NCI-H1105 treated with DMSO at 0.1 percent for 48 hours (cell line): ENCODE measurements around the gene GAMT.
A peak's percentile ranks its signal among the peaks of the same experiment; 100 is the strongest.

Source experiments
- DNase-seq: peaks from one replicate; lab custom pipeline; 2025; lab: John Stamatoyannopoulos, UW

The GAMT gene

DNA sequence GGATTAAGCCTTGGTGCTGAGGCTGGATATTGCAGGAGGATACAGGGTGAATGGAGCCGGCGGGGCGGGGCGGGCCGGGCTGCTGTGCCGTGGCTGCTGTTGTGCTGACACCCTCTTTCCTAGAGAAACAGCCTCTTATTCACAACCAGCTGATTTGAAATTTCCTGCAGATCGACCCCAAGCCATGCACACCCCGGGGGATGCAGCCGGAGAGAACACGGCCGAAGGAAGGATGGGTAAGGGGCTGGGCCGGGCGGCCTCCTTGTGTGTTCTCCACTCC, 17.1 kb upstream of the GAMT start:
- DNase-seq, result no peak

DNA sequence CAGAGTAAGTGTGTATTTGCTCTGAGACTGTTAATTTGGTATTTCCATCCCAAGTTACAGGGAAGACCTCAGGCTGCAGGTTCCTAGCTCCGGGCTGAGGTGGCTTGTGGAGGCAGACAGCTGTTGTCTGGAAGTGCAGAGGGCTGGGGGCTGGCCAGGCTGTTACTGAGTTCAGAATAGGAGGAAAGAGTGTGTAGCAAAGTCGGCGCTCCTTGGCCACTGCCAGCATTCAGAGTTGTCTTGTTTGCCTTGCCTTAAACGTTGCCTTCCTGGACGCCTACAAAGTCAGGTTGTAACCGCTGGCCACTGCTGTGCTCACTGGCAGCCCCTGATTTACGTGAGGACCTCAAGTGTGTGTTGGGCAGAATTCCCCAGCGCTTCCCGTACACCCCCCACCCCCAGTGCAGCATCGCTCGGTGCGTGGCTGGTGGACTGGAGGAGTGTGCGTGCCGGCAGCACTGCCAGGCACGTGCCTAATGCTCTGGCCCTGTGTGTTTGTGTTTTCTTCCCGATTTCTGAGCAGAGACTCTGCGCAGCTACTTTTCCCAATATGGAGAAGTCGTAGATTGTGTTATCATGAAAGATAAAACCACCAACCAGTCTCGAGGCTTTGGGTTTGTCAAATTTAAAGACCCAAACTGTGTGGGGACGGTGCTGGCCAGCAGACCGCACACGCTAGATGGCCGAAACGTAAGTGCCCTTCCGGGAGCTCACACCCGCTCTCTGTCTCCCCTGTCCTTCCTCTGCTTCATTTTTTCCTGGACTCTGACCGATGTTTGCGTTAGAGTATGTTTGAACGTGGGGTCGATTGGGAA, 16.5 kb upstream of the GAMT start:
- DNase-seq, result no peak

DNA sequence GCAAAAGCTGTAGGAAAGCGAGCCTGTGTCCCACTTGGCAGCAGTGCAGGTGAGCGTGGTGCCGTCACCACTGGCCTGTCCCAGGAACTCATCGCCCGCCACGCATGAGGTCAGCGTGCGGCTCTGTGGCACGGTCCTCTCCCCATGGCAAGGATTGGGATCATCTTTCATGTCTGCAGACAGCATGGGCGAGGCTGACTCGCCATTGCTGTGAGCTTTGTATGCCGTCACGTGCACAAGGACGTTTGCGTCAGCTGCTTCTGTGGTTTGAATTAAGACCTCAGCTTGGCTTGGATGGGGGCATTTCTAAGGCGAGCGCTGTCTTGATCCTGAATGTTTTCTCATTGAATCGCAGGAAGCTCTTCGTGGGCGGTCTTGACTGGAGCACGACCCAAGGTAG, 15.8 kb upstream of the GAMT start:
- DNase-seq, result no peak

DNA sequence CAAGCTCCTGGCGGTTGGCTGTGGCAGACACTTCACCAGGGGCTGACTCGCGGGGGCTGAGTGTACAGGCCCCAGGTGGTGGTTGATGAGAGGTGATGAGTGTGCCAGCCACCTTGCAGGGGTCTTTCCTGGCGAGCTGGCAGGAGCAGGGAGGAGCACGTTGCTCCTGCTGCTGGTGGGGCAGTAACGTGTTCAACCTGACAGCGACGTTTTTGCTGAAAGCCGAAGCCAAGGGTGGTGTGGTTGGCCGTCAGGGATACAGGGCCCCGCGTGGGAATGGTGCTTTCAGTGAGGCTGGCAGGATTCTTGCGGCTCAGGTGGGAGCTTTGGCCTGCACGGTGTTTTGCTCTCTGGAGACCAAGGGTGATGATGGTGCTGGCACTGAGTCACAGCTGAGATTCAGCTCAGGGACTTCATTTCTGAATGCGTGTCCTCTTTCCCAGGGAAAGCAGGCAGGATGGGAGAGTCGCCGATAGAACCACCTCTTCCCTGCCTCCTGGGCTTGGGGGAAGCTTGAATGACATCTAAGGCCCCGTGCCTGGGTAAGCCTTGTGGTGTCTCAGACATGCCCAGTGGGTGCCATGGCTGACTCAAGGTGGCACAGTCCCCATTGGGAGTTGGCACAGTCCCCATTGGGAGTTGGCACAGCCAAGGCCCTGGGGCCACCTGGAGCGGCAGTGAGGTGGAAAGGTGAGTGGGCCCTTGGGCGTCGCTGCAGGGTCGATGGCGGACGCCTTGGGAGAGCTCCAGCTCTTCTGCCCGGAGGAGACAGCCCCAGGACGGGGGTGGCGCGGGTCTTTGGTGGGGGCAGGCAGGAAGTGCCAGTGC, 14.9 kb upstream of the GAMT start:
- DNase-seq, result no peak

DNA sequence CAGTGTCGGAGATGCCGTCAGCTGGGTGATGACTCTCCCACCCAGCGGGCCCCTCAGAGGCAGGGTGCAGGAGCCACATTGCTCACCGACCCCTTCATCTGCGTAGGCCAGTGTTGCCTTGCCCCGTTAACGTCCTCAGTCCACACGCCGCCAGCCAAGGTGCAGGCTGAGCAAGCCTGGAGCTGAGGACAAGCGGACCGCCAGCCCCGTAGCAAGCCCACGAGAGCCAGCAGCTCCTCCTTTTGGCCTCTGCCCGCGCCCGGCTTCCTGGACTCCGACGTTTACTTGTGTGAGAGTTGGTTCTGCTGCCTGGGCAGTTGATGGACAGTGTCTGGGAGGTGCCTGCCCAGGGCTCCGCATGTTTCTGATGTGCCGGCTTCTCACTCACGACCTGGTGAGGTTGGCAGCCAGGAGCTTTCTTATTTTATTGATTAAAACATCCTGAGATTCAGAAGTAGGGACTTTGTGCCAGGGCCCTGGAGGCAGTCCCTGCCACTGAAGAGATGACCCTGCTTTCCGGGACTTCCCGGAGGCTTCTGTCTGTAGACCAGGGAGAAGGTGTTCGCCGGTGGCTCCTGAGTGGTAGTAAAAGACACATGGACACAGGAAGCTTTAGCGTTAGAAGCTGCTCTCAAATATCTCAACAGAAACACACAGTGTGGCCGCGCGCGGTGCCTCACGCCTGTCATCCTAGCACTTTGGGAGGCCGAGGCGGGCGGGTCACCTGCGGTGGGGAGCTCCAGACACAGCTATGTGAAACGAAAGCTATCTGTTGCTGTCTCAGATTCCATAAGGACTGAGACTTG, 11.9 kb upstream of the GAMT start:
- DNase-seq, result no peak

DNA sequence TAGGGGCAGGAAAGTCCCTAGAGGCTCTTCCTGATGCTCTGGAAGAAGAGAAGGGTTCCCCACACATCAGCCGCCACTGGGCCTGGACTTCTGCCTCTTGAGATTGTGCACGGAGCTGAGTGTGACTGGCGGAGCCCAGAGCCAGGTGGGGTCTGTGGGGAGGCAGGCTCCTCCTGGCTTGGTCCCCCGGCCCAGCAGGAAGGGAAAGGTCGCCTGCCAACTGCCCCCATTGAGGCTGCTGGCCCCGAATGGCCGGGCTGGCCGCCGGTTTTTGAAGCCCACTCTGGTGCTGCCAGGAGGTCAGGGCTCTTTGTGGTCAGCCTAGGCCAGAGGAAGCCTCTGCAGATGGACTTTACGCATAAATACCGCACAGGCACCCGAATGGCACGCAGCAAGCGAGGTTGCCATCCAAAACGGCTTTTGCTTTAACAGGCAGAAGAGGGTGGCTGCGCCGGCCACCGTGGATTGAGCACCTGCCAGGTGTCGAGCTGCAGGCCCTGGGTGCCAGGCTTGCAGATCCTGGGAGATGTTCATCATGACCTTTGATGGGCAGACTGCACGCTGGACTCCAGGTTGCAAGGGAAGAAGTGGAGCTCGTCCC, 11.1 kb upstream of the GAMT start:
- DNase-seq, result no peak

DNA sequence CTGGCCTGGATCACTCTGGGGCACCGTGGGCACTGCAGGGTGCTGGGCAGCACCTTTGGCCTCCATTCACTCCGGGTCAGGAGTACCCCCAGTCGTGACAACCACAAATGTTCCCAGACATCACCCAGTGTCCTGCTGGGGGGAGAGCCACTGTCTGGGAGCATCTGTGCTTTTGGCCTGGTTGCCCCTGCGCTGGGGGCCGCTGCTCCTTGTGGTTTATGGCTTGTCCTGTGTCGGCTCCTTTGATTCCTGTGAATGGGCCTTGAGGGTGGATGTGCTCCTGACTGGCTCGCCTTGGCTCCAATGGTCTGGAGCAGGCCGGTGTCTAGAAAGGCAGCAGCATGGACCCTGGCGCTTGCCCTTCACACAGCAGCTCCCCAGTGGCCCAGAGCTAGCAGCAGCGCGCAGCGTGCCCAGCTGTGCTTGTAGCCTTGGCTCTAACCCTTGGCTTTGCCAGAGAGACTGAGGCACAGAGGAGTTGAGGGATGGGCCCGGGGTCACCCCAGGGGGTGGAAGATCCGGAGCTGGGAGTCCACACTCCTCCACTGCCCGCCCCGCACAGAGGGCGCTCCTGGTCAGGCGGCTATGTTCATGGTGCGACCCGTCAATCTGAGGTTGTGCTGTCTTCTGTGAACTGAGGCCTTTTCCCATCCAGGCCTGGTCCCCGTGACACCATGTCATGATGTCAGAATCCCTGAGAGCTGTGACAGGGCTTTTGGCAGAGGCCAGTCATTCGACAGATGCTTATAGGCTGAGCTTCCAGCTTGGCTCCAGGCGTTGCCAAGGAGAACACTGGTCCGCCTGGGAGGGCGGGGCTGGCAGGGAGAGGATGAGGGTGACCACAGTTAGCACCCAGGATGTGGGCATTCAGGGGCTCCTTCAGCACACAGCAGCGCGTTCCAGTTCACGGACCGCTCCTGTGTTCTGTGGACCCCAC, 10.2 kb upstream of the GAMT start:
- no peak for DNase-seq

DNA sequence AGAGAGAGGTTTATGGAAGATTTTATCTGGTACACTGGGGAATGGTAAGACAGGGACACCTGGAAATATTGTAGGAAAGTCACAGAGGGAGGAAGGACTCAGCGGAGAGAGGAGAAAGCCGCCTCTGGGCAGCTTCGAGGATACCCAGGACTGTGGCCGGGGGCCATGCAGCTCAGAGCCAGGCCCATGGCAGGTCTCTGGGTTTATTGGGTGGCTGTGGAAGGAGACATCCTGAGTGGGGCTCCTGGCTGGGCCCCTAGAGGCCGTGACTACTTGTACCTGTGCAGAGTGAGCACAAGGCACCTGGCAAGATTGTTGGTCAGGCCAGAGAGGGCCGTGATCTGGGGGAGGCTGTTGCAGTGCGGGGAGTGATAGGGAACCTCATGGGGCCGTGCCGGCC, 9.4 kb upstream of the GAMT start:
- DNase-seq, result no peak

DNA sequence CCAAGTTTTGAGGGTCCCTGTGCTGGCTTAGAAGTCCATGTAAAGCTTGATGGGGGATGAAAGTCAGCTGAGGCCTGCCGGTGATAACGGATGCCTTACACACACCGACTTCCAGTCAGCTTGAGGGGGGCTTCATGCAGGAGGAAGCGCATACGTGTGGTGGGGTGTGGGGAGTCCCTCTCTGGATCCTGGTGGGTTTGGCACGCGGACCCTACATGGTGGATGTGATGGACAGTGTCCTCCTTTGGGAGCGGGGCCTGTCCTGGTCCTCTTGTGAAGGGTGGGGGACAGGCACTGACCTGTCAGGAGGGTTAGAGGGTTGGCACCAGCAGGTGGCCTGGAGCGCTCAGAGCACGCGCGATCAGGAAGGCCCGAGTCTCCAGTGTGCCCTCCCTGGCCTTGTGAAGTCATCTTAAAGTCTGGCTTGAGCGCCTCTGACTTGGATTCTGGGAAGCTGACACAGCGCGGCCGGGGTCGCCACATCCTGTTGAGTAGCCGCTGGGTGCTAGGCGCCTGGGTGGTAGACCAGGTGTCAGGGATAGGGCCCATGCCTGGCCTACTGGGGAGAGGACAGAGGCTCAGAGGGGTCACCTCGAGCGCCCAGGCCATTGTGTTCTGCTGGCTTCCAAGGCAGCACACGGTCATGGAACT, 8.9 kb upstream of the GAMT start:
- DNase-seq, result no peak

DNA sequence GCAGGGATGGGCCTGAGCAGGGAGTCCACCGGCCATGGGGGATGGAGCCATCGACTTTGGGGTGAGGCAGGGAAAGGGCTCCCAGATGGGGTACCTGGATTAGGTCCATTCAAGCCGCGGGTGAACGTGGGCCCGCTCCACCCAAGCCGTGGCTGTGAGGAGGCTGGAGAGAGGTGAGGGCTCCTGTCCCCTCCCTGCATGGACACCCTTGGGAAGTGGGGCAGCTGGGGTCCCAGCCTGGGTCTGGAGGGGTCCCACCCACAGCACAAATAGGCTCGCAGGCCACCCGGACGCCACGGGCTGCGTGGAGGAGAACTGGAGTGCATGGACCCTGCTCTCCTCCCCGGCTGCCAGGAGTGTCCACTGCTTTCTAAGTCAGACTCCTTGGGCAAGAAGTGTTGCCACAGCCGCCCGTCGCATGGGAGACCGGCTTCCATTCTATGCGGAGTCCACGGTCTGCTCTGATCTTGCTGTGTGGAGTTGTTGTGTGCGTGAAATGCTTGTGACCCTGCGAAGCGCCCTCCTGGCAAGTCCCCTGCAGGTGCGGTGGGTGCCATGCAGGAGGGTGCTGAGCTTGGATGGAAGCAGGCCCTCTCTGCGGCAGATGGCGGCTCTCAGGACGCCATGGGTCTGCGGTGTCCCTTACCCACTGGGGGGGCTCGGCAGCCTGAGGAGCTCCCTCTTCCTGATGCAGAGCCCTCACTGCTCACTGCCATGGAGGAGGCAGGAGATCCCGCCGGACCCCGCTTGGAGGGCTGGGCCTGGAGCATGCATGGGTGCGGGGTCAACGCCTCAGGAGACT, 8.1 kb upstream of the GAMT start:
- no peak for DNase-seq

DNA sequence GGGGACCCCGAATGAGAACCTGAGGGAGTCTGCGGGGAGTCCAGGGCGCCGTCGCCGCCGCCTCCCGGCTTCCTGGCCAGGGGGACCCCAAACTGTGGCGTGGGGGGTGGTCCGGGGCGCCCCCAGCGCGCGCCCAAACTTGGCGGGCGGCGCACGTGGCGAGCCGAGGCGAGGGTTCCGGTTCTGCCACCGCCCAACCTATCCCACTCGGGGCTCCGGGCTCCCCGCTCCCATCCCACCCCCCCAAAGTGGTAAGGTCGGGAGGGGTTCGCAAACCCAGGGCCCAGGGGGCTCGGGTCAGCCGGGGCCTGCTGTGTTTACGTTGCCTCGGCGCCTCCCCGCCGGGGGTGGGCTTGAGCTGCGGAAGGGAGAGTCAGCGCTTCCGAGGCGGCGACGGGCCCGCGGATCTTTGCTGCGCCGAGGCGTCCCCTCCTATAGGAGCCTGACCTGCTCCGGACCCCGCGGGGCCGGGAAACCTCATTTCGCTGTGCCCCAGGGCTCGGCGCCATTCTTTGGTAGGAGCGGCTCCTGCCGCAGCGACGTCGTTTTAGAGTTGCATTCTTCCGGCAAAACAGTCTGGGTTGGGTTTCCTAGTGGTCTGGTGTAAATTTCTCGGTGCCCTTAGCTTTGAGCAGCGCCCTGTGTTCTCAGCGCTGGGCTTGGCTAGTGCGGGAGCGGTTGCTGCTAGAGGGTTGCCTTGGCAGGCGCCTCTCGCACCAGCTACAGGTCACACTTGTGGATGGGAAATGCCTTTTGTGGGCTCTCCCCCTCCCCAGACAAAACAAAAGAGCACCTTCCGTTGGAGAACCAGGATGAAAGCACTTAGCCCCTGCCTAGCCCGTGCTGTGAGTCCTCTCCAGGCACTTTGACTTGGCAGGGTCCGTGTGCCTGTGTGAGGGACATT, 7.2 kb upstream of the GAMT start:
- no peak for DNase-seq

DNA sequence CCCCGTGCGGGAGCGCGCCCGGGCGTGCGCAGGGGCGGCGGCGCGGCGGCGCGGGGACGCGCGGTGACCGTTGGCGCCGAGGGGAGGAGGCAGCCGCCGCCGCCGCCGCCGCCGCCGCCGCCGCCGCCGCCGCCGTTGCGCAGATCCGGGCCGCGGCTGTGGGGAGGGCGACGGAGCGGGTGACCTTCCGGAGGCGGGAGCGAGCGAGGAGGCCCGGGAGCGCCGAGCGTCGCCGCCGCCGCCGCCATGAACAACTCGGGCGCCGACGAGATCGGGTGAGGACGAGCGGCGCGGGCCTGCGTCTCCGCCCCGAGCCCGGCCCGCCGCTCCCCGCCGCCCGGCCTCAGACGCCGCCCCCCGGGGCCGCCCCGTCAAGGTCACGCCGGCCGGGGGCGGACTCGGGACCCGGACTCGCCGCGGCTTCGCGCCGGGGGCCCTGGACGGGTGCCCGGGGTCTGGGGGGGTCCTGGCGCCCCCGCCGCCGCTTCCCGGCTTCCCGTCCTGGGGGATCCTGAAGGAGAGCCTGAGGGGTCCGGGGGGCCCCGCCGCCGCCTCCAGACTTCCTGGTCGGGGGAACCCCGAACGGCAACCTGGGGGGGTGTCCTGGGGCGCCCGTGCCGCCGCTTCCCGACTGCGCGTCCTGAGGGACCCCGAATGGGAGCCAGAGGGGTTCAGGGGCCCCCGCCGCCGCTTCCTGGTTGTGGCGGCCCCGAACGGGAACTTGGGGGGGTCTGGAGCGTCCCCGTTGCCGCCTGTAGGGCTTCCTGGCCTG, 6.4 kb upstream of the GAMT start, which contains the start of gene DAZAP1:
TSS of gene DAZAP1 (plus strand) at position 59 of the 772 bp plus-strand sequence. CDS start at position 247, 188 bp downstream.
- DNase-seq, result no peak

DNA sequence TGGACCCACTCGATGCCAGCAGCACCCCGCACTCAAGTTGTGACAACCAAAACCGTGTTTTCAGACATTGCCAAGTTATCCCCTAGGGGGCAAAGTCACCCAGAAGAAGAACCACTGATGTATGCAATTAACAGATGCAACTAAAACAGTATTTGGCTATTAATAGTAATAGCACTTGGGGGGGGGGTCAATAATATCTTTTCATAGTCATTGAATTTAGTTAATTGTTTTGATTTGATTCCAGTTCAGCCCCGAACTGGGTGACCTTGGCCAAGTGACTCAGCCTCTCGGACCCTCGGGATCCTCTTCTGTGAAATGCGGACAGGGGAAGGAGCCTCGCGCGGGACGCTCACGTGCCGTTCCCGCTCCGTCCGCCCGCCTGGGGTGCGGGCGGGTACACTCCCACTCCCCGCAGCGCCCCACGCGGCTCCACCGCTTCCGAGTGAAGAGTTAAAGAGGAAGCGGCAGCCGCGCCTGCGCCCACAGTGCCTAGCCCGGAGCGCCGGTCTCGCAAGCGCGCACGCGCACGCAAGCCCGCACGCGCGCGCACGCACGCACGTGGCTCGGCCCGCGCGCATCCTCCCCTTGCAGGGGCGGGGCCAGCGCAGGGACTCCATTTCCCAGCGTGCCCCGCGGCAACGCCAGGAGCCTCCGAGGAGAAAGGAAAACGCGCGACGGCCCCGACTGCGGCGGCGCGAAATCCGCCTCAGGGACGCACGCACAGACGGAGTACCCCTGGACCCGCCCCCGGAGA, 5.6 kb upstream of the GAMT start:
- peak; percentile 96 for DNase-seq

DNA sequence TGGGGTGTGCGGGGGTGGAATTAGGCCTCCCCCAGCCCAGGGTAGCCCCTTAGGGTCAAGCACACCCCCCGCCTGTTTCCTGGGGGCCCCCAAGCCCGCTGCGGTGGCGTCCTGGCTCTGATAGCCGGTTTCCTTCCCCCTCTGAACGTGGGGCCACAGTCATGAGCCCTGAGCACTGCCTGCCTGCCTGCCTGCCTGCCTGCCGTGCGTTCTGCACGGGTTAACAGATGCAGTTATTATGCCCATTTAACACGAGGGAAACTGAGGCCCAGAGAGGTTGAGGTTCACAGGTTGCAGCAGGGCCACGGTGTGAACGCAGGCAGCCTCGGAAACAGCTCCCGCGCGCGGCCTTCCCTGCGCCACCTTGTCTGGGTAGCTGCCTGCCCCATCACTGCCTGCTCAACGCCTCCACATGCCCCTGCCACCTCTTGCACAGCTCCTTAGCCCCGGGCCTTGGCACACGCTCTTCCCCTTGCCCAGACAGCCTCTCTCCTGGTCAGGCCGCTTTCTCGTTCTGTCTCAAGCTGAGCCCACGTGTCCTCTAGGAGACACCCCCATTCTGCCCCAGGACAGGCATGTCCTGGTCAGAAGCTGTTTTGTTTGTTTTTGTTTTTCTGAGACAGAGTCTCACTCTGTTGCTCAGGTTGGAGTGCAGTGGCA, 1.2 kb upstream of the GAMT start:
- DNase-seq, result no peak

DNA sequence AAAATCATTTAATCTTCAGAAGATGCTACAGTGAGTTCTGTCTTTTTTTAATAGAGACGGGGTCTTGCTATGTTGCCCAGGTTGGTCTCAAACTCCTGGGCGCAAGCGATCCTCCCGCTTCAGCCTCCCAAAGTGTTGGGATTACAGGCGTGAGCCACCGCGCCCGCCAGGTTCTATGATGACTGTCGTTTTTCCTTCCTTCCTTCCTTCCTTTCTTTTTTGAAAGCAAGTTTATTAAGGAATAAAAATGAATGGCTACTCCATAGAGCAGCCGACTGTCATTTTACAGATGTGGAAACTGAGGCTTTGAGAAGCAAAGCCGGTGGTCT, 511 bp upstream of the GAMT start:
- no peak for DNase-seq

DNA sequence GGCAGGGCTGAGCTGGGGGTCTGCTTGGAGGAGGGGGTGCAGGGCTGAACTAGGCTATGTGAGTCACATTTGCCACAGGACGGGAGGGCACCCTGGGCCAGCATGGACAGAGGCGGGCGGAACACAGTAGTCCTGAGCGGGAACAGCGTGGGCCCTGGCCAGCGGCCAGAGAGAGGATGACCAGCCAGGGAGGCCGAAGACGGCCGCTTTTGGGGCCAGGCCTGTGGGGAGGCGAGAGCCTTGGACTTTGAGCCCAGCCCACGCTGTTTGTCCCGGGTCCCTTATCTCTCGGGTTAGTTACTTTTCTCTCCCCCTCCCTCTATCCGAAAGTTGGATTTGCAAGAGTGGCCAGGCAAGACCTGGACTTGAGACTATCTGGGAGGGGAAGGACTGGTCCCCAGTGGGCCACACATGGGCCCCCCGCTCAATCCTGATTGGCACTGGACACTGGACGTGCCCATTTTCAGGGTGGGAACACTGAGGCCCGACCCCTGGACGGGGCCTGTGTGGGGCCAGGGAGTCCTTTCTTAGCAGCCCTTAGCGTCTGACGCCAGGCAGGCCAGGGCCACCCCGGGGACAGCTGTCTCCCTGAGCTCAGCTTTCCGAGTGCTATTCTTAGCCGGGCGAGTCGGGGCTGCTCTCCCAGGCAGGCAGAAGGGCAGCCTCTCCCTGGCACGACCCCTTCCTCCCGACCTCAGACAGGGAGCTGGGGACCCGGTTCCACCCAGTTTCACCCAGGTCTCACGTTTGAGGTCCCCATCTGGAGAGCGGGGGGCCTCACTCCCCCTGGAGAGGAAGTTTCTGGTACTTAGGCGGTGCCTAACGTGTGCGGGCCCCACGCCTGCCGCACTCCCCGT, 833 bp downstream of the GAMT start:
- peak; percentile 14 for DNase-seq
